Hematopoietic multipotent progenitor cell treated with erythropoietin and hydrocortisone succinate and interleukin-3 and kit ligand, for 8 days (in vitro differentiated cells): ENCODE measurements around the gene FAM181B.
"Not testable (repeated sequence)": the region's sequence is repeated elsewhere in the genome, so short reads cannot be mapped to it uniquely, and the experiment has no call there.

Experiments
- DNase-seq: peaks from one replicate; pipeline ENCODE4 v3.0.0-alpha.2; 2015

Gene FAM181B

GRCh38 chr11:82731691-82732277 is 1.9 kb downstream of the FAM181B start:
- no peak for DNase-seq

DNA sequence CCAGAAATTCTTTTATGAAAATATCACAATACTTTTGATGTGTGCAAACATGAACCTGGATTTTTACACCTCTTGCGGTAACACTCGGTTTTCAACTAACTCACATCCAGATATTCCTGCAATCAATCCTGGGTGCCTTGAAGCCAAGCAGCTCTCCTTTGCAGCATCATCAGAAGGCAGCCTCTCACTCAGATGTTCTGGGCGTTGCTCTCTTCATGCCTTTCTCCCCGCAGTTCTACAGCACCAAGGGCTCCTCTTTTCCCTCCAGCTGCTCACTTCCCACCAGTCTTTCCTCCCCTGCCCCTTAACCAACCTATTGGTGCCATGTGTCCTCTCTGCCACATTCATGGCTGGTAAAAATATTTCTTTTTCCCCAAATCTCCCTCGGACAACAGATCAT is 2.9 kb downstream of the FAM181B start:
- no peak for DNase-seq

GRCh38 chr11:82730286-82730685 is 3.4 kb downstream of the FAM181B start:
- no peak for DNase-seq

DNA sequence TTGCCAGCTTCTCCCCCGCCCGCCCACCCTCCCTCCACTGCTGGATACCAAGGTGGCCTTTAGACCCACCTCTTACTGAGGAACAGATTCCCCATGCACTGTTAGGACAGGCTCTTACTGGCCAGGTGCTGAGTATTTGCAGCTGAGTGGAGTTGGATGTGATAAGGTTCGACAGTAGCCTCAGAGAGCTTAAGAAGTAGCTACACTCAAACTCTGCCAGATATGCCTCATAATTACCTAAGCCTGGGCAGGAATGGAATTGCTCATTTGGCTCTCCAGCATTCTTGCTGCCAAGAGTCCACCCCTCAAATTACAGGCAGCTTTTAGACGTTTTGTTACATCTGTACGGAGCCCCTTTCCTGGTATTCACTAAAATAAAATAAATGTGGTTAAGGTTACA is 9.6 kb downstream of the FAM181B start:
- DNase-seq: no peak

DNA sequence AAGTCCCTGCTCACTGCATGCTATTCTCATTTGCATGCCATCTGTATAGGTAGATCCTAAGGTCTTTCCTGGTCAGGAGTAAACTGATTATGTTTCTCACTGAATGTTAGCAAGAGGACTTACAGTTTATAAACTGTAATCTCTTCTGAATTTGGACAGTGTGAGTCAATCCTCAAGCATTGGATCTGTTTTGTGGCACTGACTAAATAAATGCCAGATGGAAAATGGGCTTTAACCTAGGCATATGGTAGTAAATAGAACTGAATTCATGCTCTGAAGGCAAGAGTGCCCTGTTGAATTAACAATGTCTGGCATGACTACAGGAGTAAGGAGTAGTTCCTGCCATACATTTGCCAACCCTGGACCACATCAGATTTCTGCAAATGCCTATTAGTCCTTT is 11.4 kb downstream of the FAM181B start:
- DNase-seq: no peak

- DNase-seq: no peak
Measured at GRCh38 chr11:82720267-82721065, 13.2 kb downstream of the FAM181B start.

DNA sequence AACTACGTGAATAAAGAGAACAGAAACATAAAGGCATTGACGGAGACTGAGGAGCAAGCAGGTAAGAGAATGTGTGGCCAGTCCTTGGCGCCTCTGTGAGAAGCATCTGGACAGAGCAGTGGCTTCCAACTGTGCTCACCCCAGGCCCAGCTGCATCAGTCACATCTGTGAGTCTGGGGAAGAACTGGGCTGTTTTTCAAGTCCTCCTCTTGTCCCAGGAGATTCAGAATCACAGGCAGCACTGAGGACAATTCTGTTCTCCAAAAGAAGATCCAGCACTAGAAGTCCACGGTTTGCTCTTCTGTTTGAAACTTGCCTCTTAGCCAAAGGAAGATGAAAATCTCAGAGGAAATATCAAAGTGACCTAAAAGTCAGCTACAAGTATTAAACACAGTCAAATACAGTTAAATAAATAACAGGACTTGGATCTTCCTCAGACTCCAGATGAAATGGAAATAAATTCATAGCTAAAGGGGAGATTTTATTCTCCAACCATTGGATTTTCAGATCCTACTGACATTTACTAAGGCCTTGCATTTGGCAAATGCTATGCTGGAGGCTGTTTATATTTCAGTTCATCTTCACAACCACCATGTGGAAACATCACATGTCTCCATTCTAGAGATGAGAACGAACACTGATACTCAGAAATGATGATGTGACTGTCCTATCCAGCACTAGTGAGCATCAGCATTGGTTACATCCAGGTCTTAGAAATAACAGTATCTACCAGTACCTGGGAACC is 14.1 kb downstream of the FAM181B start:
- DNase-seq: no peak

GRCh38 chr11:82718821-82719220 is 14.8 kb downstream of the FAM181B start:
- DNase-seq: no peak

- peak; percentile 53 for DNase-seq
Measured at GRCh38 chr11:82718307-82718706, 15.4 kb downstream of the FAM181B start.

DNA sequence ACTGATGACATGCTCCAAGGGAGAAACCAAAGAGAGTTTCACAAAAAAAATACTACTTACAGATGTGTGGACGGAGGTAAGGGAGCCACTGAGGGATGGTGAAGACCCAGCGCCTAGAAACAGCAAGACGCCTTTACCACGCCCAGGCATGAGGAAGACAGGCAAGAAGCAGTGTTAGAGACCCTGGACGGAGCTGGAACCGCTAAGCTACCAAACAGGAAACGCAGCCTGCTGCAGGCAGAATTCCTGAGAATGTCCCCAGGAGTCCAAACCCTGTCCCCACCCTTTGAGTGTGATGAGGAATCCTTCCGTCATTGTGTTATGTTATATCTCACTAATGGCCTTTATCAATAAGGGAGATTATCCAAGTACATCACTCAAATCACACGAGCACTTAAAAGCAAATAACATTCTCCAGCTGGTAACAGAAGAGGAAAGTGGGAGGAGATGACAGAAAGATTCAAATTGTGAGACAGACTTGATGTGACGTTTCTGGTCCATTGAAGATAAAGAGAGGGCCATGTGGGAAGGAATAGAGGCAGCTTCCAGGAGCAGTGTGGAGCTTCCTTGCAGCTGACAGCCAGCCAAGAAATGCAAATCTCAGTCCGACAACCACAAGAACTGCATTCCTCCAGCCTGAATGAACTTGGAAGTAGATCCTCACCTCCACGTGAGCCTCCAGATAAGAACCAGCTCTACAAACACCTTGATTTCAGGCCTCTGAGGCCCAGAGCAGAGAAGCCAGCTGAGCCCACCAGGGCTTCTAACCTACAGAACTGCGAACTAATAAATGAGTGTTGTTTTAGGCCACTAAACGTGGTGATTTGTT is 19.1 kb downstream of the FAM181B start:
- no peak for DNase-seq

DNA sequence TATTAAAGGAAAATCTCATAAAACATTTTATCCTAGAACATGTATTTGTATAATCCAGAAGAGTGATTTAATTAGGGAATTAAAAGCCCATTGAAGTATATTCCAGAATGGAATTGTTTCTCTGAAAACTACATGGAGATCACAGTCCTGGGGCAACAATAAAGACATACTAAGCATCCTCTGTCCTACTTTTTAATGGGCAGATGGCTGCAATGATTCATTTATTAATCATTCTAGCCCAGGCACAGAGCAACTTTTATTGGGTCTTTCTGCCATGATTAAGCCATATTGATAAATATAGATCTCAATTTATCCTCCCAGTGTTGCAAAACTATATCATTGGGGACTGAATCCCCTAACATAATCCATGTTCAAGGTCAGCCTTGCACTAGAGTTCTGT is 22.0 kb downstream of the FAM181B start:
- DNase-seq: no peak

- no peak for DNase-seq
Measured at GRCh38 chr11:82703796-82704195, 29.9 kb downstream of the FAM181B start.

- DNase-seq: no peak
Measured at GRCh38 chr11:82703226-82703625, 30.4 kb downstream of the FAM181B start.

DNA sequence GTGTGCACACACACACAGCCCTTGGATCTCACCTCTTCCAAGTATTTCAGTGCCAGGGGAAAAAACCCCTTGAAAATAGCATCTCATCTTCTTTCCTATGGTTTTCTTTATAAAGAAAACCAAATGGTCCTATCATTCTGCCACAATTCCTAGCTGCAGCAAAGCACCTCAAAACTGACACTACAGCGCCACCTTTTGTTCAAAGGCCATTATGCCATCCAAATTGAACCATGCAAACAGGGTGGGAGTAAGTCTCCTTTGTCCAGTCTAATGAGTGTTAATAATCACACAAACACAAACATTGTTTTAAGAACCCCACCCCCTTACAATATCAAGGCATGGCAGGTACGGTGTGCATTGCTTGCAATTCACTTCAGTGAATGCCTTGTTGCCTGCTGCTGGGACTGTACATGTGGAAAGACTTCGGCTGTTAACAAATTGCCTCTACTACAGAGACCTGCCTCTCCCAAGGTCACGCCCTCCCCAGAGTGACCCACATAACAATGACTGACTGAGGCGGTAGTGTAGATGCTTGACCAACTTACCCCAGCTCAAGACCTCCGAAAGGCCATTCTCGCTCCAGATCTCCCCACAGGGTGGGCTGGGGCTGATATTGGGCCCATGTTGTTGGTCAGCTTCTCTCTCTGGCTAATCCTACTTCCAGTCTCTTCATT is 31.7 kb downstream of the FAM181B start:
- peak; percentile 52 for DNase-seq

DNA sequence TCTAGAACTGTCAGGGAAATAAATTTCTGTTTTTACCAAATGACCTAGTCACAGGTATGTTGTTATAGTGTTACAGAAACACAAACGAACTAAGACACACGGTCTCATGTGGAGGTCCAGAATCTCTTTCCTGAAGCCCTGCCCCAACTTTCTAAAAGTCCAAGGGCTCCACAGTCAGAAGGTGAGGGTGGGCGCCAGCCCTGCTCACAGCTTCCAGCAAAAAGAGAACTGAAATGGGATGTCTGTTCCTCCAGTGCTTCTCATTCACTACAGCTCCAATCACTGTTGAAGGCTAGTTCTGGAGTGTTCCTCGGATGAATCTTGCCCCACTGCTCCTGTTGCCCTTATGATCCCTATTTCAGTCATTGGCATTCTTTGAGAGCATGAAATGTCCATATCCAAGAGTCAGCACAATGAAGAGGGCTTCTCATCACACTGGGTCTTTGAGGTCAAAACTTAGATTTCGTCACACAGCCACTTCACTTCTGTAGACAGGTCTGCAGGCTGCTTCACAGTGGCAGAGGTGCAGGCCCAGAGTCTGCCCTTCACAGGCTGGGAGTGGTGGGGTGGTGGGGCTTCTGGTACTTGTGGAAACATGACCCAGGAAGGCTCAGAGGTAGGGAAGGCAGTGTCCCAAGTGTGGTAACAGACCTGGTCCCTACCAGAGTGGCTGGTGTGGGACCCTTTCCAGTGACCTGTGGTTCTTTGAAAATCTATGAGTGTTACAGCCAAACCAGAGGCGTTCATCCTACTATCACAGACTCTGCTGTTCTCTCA is 34.9 kb downstream of the FAM181B start:
- no peak for DNase-seq

DNA sequence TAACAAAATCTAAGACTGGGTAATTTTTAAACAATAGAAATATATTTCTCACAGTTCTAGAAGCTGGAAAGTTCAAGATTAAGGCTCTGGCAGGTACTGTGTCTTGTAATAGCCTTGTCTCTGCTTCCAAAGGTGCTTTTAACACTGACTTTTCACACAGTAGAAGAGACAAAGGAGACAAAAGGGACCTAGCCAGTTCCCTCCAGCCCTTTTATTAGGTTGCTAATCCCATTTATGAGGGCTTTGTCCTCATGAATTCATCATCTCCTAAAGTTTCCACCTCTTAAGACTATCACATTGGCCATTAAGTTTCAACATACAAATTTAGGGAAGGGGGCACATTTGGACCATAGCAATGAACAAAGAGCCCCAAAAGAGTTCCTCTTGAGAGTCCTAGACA is 40.7 kb downstream of the FAM181B start:
- DNase-seq: no peak

DNA sequence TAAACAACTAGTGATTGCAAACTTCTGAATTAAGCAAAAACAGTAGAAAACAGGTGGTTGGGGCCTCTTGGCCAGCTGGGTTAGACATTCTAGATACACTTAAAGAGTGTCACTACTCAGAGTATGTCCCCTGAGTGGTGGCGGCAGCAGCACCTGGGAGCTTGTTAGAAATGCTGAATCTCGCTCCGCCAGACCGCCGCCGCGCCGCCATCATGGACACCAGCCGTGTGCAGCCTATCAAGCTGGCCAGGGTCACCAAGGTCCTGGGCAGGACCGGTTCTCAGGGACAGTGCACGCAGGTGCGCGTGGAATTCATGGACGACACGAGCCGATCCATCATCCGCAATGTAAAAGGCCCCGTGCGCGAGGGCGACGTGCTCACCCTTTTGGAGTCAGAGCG is 44.3 kb downstream of the FAM181B start:
- not testable (repeated sequence) for DNase-seq

DNA sequence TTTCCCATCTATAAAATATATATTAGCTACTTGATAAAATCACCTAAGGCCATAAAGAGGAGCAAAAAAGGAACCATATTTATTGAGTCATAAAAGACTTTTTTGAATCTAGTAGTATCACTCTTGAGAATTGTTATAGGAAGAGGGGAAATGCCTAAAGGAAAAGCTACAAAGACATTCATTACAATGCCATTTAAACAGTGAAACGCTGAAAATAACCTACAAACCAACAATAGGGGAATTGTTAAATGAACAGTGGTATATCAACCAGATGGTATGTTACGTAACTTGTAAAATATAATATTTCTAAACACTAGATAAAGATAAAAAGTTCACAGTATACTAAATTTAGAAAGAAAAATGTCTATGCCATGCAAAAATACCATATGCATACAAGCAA is 47.5 kb downstream of the FAM181B start:
- no peak for DNase-seq

GRCh38 chr11:82683029-82683428 is 50.6 kb downstream of the FAM181B start:
- DNase-seq: no peak

DNA sequence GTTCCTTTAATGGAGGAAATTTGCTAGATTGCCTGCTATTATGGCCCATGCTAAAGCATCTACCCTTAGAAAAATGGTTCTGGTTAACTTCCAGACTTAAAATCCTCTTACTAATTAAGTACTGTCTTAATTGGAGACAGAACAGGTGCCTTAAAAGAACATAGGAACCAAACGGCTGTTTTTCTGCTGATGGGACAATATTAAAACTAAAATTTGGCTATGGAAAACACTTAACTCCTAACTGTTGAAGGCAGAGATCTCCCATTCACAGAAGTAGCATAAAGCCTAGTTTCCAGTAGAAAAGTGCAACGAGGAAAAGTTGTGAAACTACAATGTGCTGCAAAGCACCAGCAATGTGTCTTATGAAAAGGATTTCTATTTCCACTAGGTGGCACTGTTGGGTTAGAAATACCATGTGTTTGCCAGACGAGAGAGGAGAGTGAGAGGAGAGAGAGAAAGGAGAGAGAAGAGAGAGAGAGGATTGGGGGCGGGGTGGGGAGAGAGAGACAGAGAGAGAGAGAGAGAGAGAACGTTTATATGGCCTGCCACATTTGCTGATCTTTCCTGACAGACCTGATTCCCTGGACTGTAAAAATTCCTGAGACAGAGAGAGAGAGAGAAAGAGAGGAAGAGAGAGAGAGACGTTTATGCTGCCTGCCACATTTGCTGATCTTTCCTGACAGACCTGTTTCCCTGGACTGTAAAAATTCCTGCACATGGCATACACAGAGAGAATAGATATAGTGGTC is 51.5 kb downstream of the FAM181B start:
- DNase-seq: peak; percentile 79

DNA sequence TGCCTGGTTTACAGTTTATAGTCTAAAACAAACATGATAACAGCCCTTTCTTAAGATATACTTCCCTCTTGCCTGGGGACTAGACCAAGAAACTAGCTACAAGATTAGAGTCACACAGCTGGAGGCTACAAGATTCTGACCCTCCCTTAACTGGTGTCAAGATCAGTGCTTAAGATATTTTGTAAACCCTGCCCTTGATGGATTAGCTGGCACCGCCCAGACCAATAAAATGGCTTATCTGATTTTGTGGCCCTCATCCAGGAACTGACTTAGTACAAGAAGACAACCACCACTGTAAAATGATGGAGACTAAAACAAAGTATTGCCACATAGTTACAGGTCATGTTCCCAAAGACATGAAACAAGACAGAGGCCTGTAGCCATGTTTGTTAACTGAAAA is 53.4 kb downstream of the FAM181B start:
- DNase-seq: peak; percentile 44
